Measurements from ENCODE around the gene ABHD1.

ABHD1 gene

DNA sequence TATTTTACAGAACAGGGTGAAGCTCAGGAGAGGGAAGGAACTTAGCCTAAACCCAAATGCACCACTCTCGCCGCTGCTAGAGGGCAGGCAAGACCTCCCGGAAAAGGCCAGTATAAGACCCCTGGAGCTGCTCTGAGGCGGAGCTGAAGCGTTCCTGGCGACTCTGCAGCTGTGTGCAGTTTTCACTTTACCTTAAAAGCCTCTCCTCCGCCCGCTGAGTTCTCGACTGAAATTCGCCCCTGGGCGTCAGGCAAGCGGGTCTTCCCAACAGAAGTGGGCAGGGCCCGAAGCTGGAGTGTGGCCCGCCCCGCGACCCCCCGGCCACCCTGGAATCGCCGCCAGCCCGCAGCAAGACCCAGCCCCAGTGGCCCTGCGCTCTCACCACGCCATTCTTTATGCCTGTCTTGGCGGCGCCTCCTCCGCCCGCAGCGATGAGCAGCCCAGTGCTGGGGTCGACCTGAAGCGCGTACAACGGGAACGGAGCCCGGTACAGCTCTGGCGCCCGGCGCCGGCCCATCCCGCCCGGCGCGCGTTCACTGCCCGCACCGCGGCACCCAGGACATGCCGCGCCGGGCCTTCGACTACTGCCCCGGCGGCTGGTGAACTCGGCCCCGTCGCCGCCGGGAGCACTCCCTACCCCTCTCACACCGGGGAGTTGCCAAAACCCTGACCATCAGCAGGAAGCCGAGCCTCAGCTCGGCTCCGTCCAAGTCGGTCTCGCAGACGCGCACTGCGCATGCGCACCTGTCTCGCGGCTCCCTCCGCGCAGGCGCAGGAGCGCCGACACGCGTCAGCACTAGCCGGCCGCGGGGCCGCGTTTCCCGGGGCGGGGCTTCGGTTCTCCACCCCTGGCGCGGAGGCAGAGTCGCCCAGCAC is 10.5 kb downstream of the ABHD1 start, which contains the start of gene PREB:
PREB (minus strand) TSS at position 732 of the 876 bp plus-strand sequence; CDS start at position 517, 215 bp downstream.
- peak; percentile 99 for DNase-seq (ENCODE audit: extremely low spot score, insufficient read length, low read depth)
- FAIRE-seq, result peak; percentile 98

DNA sequence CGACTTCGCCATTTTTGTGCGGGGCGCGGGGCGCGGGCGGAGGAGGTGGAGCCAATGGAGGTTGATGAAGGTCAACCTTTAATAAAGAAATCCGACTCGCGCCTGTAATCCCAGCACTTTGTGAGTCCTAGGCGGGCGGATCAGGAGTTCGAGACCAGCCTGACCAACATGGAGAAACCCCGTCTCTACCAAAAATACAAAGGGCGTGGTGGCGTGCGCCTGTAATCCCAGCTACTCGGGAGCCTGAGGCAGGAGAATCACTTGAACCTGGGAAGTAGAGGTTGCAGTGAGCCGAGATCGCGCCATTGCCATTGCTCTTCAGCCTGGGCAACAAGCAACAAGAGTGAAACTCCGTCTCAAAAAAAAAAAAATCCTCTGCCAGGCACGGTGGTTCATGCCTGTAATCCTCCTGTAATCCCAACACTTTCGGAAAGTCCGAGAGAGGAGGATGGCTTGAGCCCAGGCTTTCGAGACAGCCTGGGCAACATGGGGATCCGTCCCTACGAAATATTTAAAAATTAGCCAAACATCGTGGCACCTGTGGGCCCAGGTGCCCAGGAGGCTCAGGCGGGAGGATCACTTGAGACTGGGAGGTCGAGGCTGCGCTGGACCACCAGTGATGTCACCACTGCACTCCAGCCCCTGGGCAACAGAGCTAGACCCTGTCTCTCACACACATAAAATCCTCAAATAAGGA is 11.3 kb downstream of the ABHD1 start:
- FAIRE-seq (no peak), DNase-seq (ENCODE audit: extremely low spot score, insufficient read length, low read depth) (no peak)

DNA sequence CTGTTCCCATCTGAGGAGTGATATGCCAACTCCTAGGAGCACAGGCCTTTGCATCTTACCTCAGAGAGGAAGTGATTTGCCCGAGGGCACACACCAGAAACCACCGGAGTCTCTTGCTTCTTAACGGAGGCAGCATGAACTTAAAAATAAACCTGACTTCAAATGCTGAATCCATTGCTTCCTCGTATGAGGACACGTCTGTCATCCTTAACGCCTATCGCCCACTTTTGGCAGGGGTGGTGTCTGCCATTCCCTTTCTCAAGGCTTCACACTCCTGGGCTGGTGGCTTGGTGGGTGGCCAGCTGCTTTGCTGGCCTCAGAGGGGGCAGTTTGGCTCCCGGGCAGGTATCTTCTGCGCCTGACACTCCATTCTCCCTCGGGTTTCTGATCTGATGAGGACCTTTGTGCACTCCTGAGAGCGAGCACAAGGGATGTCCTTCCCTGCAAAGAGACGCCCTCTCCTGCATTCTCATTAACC is 11.9 kb downstream of the ABHD1 start:
- DNase-seq (ENCODE audit: extremely low spot score, insufficient read length, low read depth), result no peak
- FAIRE-seq, result no peak

DNA sequence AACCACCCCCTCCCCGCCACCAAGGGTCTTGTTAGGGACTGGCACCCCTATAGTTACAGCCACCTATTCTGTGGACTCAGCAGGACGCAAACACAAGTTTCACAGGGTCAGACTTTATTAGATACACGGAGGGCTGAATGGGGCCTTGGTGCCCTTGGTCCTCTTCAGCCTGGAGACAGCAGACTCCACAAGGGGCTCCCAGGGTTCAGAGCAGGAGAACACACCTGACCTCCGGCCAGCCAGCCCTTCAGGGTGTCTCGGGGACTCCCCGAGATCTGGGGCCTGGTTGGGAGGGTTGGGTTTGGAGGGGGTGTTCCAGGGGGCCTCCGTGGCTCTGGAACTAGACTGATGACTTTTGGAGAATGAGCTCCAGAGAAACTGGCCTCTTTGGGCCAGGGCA is 13.1 kb downstream of the ABHD1 start:
- DNase-seq (ENCODE audit: extremely low spot score, insufficient read length, low read depth), result no peak
- no peak for FAIRE-seq

DNA sequence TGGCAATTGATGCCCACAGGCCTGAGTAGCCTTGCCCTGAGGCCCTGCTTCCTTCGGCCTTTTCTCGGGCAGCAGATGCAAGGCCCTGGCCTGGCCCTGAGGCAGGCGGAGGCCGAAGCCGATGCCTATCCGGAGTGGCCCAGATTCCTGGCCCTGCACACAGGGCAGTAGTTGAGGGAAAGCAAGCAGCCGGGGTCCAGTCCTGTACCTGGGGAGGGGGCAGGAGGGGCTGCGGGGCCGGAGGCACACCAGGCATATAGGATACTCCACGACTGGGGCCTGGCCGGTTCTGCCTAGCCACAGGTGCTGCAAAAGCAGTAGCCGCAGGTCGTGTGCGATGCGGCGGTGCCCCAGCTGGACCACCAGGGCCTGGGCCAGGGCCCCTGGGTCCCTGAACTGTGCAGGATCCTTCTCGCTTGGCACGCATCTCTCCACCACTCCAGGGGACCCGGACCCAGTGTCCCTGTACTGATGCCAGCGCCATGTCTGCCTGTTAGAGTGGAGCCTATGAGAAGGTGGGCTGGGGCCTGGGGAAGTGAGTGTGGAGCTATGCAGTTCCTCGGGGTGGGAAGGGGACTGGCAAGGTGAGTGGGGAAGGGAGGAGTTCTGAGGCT is 13.8 kb downstream of the ABHD1 start:
- FAIRE-seq, result no peak
- no peak for DNase-seq (ENCODE audit: extremely low spot score, insufficient read length, low read depth)

DNA sequence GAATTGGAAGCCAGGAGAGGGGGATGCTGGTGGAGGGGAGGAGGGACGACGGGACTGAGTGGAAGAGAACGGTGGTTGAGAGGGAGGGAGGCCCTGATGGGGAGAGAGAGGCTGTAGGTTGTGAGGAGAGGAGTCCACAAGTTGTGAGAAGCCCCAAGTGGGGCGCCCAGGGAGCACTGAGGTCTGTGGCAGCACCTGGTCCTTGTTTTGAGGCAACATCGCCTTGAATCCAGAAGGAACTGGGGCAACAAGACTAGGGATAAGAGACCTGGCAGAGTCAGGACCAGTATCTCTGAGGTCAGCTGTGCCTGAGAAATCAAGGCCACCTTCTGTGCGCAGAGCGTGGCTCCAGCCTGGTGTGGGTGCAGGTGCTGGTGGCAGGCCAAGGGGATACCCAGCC is 14.5 kb downstream of the ABHD1 start:
- FAIRE-seq (no peak), DNase-seq (ENCODE audit: extremely low spot score, insufficient read length, low read depth) (no peak)

DNA sequence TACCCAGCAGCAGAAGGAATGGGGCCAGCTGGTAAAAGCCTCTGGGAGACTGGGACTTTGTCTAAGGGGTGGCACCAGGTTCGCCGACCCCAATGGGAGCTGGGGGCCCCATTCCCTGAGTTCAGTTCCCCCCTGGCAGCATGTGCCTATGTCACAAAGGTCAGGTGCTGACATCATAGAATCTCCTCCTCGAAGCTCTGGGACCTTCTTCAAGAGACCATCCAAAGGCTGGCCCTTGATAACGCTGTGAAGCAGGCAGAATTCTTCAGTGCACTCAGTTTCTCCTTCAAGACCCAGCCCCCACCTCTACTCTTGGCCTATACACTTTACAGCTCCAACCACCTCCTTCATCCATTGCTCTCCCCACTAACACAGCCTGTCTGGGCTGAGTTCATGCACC is 15.7 kb downstream of the ABHD1 start, which contains the start of gene PRR30:
PRR30 (minus strand) TSS at position 101 of the 400 bp plus-strand sequence. CDS start 1,081 bp downstream, outside the sequence.
- DNase-seq (ENCODE audit: extremely low spot score, insufficient read length, low read depth), result no peak
- FAIRE-seq, result no peak

DNA sequence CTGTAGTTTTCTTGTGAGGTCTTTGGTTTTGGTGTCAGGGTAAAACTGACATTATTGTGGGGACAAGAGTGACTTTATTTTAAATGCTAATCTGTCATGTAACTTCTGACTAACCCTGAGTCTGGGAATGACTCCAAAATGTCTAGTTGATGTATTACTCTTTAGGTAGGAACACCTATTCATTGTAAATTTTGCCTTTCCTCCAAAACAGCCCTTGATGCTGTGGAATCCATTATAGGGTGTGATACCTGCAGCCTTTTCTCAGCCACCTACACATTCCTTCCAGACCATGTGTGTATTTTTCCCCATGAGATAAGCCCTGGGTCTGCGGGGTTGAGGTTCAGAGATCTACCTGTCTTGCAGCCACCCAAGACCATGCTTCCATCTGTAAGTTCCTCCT is 19.7 kb downstream of the ABHD1 start:
- FAIRE-seq, result no peak

DNA sequence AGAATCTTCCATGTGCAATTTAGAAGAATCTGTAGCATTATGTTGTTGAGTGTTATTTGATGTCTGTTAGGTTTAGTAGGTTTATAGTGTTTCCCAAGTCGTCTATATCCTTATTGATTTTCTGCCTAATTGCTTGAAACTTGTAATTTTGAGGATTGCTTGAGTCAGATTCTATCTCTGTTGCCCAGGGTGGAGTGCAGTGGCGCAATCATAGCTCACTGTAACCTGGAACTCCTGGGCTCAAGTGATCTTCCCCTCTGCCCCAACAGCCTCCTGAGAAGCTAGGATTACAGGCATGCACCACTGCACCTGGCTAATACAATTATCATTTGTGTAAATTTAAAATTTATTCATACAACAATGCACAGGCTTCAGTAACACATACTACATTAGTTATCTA is 22.1 kb downstream of the ABHD1 start:
- no peak for DNase-seq (ENCODE audit: extremely low spot score, insufficient read length, low read depth)

More for the DNA sequence above, 19.7 kb downstream of the ABHD1 start:
- no peak for DNase-seq (ENCODE audit: extremely low spot score, insufficient read length, low read depth)

DNA sequence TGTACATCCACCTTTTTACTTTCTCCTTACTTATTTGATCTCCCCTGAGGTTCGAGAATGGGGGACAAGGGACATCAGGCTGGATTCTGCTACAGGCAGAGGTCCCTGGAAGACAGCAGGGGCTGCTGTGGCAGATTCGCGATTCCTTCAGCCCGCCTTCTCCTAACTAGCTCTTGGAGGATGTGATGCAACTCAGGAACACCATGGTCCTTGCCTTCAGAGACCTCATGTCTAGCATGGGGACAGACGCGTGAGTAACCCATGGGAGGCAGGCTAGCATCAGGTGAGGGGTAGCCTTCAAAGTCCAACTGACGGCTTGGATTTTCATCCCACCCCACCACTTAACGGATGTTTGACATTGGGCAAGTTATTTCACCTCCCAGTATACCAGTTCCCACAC is 24.3 kb downstream of the ABHD1 start:
- no peak for FAIRE-seq
- DNase-seq (ENCODE audit: extremely low spot score, insufficient read length, low read depth), result no peak

More for the DNA sequence above, 22.1 kb downstream of the ABHD1 start:
- FAIRE-seq, result no peak

DNA sequence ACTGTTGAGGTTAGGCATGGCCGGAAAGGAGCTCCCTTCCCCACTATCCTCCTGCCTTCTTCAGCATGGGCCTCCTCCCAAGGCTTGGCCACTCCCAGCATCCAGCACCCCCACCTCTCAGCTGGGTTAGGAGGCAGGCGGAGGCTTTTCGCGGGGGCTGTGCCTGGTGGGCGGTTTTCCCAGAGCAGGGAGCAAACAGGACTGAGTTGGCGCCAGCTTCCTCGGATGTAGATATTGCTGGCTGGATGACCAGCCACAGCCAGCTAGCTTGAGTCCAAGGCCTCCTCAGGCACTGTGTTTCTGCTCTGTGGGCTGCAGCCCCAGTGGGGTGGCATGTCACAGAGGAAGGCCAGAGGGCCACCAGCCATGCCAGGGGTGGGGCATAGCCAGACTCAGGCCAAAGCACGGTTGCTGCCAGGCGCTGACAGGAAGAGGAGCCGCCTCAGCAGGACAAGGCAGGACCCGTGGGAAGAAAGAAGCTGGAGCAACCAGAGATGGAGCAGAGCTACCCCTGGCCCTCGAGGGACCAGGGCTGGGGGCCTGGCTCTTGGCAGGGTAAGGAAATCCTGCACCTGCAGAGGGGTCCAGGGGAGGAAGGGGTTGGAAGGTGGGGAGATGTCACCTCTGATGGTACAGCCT is 25.3 kb downstream of the ABHD1 start, which contains the start of gene TCF23:
TCF23 (plus strand) TSS at position 204 of the 639 bp plus-strand sequence; CDS start at position 334, 130 bp downstream.
- DNase-seq (ENCODE audit: extremely low spot score, insufficient read length, low read depth) (no peak), FAIRE-seq (no peak)

DNA sequence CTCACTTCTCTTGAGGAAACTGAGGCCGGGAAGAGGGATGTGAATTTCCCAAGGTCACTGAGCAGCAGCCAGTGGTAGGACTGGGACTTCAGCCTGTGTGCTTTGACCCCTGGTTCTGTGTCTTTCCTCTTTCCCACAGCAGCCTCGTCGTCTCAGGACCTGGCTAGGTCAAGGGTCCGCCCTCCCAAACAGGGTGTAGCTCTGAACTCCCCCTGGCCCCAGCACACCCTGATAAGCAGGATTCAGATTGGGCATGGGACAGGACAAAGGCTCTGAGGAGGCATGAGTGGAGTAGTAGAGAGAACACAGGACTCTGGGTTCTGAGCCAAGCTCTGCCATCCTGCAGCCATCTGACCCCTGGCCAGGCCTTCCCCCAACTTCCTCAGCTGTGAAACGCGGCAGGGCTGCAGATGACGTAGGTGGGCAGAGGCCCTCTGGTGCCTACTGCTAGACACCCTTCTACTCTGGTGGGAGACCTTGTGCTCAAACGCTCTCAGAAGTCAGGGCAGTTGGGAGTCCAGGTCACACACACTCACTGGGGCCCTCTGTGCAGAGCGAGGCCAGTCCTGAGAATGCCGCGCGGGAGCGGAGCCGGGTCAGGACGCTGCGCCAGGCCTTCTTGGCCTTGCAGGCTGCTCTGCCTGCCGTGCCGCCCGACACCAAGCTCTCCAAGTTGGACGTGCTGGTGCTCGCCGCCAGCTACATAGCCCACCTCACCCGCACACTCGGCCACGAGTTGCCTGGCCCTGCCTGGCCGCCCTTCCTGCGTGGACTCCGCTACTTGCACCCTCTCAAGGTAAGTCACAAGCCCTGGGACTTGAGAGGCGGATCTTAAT is 26.2 kb downstream of the ABHD1 start:
- FAIRE-seq (no peak), DNase-seq (ENCODE audit: extremely low spot score, insufficient read length, low read depth) (no peak)

DNA sequence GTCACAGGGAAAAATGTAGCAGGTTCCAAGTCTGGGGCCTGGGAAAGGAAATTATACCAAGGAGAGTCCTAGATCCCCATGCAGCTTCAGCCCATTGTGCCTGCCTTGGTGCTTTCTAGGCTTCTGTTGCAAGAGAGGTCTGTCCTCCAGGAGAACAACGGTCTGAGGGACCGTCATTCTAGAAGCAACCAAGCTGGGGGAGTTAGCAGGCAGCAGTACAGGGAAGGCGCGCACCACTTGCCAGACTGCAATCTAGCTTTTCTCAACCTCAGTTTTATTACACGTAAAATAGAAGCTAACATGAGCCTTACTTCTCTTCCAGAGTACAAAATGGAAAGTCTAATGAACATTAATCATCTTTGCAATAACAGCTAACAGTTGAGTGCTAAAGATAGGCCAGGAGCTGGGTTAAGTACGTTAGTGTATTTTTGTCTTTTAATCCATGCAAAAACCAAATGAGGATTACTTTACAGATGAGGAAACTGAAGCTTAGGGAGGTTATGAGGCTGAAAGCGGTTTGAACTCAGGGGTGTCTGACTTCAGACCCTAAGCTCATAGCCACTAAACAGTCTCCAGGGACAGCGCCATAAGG is 27.1 kb downstream of the ABHD1 start:
- FAIRE-seq (no peak), DNase-seq (ENCODE audit: extremely low spot score, insufficient read length, low read depth) (no peak)

DNA sequence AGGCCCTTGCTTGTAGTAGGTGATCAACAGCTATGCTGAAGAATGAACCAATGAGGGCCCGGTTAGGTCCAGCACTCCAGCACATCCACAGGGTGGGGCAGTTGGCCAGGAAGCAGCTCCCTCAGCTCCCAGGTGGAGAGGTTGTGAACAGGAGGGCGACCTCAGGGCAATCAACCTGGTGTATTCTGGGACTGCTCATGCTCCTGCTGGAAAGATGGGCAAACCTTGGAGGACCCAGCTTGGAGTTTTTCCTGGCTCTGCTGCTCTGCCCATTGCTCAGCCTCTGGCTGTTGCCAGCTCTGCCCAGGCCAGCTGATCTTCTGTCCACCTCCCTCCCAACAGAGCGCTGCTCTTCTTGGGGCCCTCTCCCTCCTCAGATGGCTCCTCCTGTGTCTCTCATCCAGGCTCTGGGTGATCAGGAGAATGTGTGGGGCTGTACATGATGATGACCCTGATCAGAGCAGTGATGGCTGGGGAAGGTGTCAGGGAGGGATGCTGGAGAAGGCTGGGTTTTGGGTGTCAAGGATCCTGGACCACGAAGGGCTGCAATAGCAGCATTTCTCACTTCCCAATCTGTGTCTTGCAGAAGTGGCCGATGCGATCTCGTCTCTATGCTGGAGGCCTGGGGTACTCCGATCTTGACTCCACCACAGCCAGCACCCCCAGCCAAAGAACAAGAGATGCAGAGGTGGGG is 28.6 kb downstream of the ABHD1 start:
- DNase-seq (ENCODE audit: extremely low spot score, insufficient read length, low read depth) (no peak), FAIRE-seq (no peak)

DNA sequence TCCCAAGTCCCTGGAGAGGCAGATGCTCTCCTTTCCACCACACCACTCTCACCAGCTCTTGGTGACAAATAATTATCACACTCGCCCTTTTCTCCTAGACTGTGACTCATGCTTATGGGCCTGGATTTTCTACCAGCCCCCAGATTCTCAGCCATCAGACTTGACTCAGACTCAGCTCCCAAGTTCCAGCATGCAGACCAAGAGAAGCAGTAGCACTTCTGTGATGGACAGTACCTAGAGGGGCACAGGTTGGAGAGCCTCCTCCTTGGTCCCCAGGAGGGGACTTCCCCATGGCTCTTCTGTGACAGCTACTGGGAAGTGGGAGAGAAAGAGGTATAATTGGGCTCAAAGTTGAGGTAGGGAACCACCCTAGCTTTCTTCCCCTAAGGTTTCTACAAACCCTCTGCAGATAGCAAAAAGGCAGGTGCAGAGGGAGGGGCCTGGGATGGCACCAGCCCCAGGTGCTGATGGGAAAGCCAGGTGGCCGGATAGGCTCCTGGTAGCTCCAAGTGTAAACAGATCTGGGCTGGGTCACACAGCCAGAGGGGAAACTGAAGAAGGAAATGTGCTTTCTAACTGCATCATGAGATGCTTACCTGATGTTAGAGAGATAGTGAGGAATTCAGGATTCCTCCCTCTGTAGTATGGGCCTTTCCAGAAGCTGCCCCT is 29.3 kb downstream of the ABHD1 start:
- no peak for FAIRE-seq
- DNase-seq (ENCODE audit: extremely low spot score, insufficient read length, low read depth), result no peak

DNA sequence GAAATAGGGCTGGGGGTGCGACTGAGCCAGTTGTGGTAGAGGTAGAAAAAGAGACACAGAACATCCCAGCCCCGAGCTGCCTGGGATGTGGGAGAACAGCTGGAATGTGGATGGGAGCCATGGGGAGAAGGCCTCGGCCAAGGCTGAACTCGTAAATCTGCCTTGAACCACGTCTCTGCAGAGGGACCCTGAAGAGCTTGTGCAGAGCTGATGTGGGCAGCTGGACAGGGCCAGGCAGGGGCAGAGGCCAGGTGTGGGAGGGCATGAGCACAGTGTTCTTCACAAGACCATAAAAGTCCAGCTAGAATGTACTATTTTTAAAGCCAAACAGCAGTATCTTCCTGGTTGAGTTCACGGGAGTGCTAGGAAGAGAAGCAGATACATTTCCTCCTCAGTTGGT is 30.9 kb downstream of the ABHD1 start:
- FAIRE-seq (no peak), DNase-seq (ENCODE audit: extremely low spot score, insufficient read length, low read depth) (no peak)

DNA sequence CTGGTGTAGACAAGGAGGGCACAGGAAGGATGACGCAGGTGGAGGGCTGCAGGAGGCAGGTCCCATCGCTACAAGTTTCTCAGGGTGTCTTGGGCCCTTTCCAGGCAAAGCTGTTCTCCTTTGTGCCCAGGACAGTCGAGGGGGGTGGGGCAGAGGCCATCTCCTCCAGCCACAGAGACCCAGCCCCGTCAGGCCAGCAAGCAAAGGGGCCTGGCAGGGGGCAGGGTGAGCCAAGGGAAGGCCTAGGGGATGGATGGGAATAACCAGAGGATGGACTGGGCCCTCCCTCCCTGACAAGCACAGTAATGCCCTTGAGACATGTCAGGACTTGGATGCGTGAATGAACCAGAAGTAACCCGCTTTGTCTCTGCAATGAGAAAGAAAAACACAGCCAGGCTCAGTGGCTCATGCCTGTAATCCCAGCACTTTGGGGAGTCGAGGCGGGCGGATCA is 31.5 kb downstream of the ABHD1 start:
- DNase-seq (ENCODE audit: extremely low spot score, insufficient read length, low read depth) (no peak), FAIRE-seq (no peak)

DNA sequence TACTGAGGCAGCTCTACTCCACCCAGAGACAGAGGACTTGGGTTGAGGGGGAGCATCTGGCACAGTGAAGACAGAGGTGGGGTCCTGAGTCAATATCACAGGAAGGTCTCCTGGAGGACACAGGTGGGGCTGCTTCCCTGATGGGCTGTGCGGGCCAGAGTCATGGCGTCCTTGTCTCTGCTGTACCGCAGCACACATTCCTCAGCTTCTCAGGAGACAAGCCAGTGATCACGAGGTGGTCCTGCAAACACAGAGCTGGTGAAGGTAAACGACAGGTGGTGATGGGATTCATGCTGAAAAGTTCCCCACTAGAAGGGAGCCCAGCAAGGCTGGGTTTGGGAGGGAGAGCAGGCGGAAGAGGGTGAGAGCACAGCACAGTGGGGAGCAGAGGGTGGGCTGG is 34.9 kb downstream of the ABHD1 start:
- no peak for FAIRE-seq
- DNase-seq (ENCODE audit: extremely low spot score, insufficient read length, low read depth), result no peak

Data from GM18507 (cell line).